NAMALWA (cell line): ENCODE results near the gene TBC1D22A.

Source experiments
- DNase-seq: peaks from one replicate; pipeline ENCODE4 v3.0.0-alpha.2; 2015; ENCODE audit warnings: low spot score

The TBC1D22A gene

GRCh38 chr22:47191671-47192650 is 429.5 kb downstream of the TBC1D22A start:
- no peak for DNase-seq

GRCh38 chr22:47192651-47193437 is 430.4 kb downstream of the TBC1D22A start:
- DNase-seq, result peak; percentile 84

- no peak for DNase-seq
These were observed 431.3 kb downstream of the TBC1D22A start for GRCh38 chr22:47193606-47194329.

DNA sequence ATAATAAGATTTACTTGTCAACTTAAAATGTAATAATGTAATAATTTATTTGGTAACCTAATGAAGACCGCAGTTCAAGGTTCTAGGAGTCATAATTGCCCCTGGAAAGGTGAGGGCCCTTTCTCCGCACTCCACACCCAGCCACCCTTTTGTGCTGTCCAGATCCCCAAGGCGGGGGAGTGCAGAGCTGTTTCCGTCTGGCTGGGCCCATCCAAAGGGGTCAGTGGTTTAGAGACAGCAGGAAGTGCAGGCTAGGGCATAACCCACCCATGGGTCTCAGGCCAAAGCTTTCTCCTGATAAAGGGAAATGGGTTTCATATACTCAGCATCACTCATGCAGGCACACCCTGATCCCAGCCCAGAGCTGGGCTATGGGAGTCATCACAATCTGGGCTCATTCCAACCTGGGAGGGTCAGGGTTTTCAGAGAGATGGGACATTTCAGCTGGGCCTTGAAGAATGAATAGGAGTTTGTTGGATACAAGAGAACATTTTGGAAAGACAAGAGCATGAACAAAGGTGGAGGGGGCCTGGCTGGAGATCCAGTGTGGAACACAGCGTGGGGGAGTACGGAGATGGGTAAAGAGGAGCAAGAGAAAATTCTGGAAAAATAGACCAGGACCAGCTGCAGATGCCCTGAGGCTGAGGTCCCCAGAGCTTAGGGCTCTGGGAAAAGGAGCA is 432.2 kb downstream of the TBC1D22A start:
- DNase-seq, result no peak

GRCh38 chr22:47195156-47195483 is 432.7 kb downstream of the TBC1D22A start:
- DNase-seq, result no peak

DNA sequence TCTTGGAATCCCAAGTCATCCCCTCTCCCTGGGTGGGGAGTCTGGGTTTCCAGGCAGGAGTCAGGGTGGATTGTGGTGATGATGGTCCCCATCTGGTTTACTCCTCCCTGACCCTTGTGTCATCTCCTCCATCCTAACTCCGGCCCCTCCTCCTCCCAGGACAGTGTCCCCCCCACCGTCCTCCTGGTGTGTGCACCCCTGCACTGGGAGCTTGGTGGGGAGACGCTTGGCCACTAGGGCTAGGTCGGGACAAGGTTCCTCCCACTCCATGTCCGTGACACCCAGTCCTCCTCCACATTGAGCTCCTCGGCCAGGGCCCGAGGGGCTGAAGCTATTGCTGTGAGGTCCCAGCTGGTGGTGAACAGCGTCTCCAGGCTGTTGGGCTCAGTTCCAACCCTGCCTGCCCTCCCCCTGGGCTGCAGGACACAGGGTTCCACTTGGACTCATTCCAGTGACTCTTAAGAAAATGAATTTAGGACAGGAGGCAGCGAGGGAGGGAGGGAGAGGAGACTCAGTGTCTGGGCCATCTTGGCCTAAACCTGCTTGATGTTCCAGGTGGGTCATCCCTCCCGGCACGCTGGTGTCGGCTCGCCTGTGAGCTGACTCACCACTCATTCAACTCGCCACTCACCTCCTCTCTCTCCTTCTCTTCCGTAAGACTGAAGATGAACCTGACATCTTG is 433.2 kb downstream of the TBC1D22A start:
- DNase-seq, result no peak

GRCh38 chr22:47196166-47196849 is 433.9 kb downstream of the TBC1D22A start:
- no peak for DNase-seq

- DNase-seq, result no peak
These were observed 434.7 kb downstream of the TBC1D22A start for GRCh38 chr22:47196881-47197772.

DNA sequence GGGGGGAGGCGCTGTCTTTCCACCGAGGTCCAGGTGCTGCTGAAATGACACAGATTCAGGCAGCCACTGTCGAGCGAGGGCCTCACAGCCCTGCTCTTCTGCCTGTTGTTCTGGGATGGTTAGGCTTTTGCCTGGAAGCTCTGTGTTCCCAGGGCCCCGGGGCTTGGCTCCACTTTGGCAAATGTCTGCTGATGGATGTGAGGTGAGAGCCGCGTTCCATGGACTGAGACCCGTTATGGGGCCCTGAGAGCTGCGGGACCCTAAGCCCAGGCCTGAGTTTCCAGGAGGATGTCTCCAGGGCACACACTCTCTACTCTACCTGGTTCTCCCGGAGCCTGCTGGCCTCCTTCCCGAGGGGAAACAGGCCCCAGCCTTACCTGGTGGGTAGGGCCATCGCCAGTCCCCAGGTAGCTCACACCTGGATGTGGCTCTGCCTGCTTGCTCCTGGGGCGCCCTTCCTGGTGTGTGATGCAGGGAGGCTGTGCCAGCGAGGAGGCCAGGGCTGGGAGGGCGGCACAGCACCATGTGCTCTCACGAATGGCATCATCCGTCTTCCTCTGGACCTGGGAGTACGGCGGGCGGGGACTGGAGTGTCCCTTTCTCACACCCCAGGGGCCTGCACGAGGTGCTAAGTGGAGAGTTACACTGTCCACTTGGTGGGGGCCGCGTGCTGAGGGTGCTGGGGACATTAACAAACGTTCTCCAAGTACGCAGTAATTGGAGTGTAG is 435.5 kb downstream of the TBC1D22A start:
- no peak for DNase-seq

DNA sequence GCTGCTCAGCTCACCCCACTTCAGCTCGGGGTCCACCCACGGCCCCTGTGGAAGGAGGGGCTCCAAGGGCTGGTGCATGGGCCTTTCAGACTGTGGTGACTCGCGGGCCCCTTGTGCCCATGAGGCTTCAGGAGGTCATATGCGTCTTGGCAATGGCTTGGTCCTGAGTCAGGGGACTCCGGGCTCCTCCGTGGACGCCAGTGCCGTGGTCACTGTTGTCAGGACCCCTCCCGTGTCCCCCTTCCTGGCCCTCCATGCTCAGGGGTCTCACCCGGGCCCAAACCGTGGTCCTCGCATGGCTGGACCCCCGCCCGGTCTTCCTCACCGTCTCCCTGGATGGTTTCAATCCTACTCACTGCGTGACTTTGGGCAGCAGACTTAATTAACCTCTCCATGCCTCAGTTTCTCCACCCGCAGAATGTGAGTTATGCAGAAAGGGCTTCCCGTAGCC is 436.4 kb downstream of the TBC1D22A start:
- no peak for DNase-seq

- DNase-seq, result no peak
These were observed 437.0 kb downstream of the TBC1D22A start for GRCh38 chr22:47199261-47199978.

- no peak for DNase-seq
These were observed 437.5 kb downstream of the TBC1D22A start for GRCh38 chr22:47199979-47200272.

DNA sequence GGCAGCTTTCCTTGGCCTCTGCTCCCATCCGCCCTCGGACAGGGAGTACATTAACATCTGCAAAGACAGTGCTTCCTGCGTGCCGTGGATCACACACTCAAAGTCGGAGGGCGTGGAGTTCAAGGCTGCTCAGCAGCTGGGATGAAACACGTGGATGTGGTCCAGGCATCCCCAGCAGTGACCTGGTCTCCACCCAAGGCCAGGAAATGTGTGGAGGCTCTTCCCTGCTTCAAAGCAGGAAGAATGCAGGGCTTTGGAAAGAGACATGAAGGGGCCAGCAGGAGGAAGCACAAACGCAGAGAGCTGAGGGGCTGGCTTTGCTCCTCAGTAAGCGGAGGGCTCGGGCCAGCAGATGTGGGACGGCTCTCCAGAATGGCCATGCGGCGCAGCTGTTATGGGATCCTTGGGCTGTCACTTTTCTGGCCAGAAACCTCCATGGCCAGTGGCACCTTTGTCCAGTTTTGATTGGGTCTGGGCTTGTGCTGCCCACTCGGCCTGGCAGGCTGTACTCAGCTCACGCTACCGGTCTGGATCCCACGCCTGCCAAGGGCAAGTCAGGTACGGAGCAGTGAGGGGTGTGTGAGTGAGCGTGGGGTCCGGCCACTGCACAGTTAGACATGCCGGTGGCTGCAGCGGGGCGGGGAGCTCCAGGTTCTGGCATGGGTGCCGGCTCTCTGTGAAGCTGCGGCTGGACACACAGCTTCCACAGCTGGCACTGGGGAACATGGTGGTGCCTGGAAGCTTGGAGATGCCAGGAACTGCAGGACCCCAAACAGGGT is 438.0 kb downstream of the TBC1D22A start:
- no peak for DNase-seq

DNA sequence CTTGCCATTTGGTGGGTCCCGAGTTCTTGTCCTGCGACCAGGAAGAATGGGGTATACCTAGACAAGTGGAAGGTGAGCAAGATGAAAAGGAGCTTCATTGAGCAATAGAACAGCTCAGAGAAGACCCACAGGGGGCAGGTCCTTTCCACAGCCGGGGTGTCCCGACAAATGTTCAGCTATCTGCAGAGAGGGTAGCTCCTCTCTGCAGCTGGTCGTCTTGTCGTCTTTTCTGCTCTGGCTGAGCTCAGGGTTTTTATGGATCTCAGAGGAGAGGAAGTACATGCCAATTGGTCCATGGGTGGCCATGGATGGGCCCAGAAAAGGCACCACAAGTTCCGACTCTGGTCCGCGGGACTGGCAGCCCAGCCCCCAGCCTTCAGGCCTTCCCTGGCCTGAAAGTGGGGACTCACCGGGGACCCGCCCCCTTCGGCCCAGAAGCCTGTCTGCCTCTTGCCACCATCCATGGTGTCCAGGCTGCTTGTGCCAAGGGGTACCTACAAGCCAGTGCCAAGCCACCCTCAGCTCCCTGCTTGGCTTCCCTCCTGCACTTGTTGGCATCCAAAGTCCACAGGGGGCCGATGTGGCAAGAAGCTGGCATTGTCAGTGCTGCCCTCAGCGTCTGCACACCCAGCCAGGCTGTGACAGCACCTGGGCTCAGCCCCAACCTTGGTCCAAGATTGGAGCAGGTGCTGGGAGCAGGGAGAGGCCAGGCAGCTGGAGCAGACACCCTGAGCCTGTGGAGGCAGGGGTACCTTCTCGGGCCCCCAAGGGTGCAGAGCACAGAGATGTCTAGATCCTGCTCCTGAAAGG is 438.9 kb downstream of the TBC1D22A start:
- DNase-seq, result no peak

- DNase-seq, result no peak
These were observed 439.8 kb downstream of the TBC1D22A start for GRCh38 chr22:47201996-47202818.
